Measurements from ENCODE around the gene NOC2L.

GRCh38 chr1:1004780-1005697 is 46.0 kb upstream of the NOC2L start:
- TF ChIP-seq CTCF (IDR thresholded peaks at IDR 0.05) (no peak), POLR2A (IDR thresholded peaks at IDR 0.05) (no peak), POLR2AphosphoS5 (IDR thresholded peaks at IDR 0.05) (no peak)

Measured in breast epithelium (tissue), 3 donors.